Left ventricle myocardium inferior (tissue), 1 donor: ENCODE results near the gene ATXN7L1. TPM values are rescaled to one million over a fixed set of nuclear protein-coding genes. Genes with fewer than 3 reads are reported as not detected.
"Not testable (repeated sequence)": the region's sequence is repeated elsewhere in the genome, so short reads cannot be mapped to it uniquely, and the experiment has no call there.

Source experiments
- DNase-seq: peaks from one replicate; pipeline ENCODE4 v3.0.0-alpha.2; 2020
- H3K27ac ChIP-seq: fragments of 200-600 bp; replicated peaks from 2 replicates; pipeline ENCODE4 v1.8.0; 2021
- H3K27me3 ChIP-seq: fragments of 200-600 bp; 2 replicates; pipeline ENCODE4 v1.8.0; 2021; ENCODE audit warnings: low read depth
- H3K36me3 ChIP-seq: fragments of 200-600 bp; 2 replicates; pipeline ENCODE4 v1.8.0; 2021
- H3K4me1 ChIP-seq: fragments of 200-600 bp; 2 replicates; pipeline ENCODE4 v1.8.0; 2021
- H3K4me3 ChIP-seq: fragments of 200-600 bp; 2 replicates; pipeline ENCODE4 v1.8.0; 2021; ENCODE audit warnings: mild to moderate bottlenecking, moderate library complexity
- H3K9me3 ChIP-seq: fragments of 200-600 bp; replicated peaks from 2 replicates; pipeline ENCODE4 v1.8.0; 2021
- intact Hi-C: fragments of 100-400 bp; cut with micrococcal nuclease; formaldehyde crosslinking; loops from one replicate; pipeline ENCODE4 v1.11.0; 2022
- total RNA-seq: library from RNA; stranded (reverse); fragmentation: NEBNext Ultra II Directional; extraction: Animal tissue kit (Norgen Biotek cat#: 25700); gene quantifications from one replicate; pipeline ENCODE4 v1.2.1, GENCODE V29; 2021
- TF ChIP-seq, protein P1 (sequence below): fragments of 200-600 bp; IDR thresholded peaks from 2 replicates; pipeline ENCODE4 v1.8.0; 2021; ENCODE audit warnings: antibody characterized with exemption, mild to moderate bottlenecking, borderline replicate concordance
- donor health status: DM: no; HTN: yes; CAD: no; lungs with severe emphysema.

The ATXN7L1 gene
- total RNA-seq, 1 donor from 2014 or later, result 6.2 TPM

DNA sequence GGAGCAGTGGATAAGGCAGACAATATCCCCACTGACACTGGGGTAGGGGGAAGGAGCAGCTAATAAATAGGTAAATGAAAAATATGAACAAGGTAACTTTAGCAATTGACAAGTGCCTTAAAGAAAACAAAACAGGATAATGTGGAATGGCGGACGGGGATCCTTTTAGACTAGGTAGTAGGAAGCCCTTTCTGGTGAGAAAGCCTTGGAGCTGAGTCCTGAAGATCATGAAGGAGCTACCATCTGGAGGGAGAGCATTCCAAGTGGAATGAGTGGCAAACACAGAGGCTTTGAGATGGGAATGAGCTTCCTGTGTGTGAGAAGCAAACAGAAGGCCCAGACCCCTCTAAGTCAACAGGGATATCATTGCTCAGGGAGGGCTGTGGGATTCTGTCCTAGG is 16.0 kb upstream of the ATXN7L1 start:
- no peak for DNase-seq

DNA sequence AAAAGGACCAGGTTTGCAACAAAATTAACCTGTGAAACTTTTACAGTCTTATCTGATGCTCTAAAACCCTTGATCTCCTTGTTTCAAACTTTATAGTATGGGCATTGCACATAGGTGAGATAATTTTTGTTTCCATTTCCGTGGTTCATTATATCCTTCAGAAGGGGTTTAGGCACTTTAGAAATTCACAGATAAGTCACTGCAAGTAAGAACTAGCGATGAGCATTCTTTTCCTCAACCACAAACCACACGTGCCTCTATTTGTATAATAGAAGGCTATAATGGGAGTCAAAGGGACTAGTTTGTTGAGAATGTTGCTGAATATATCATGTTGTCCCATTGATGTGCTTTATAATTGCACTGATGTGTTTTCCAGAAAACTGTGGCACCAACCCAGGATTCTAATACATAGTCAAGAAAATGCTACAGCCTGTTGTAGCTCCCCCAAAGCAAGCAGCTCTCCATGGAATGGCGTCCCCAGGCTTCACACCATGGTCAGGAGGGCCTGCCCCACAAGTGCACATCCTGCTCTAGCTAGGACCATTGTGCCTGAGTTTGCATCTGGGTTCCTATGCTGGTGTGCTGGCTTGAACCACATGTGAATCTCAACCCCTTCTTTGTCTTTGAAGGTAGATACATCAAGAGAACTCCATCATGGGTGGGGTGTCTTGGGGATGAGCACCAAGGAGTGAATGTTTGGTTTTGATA is 14.0 kb upstream of the ATXN7L1 start:
- intact Hi-C loops, result no loop called here
- H3K4me3 ChIP-seq, result no peak overlapping the region
- H3K27me3 ChIP-seq, result no peaks in the 10 kb centered on the region
- H3K27ac ChIP-seq, result no peak overlapping the region
- no peaks in the 10 kb centered on the region for H3K36me3 ChIP-seq
- H3K4me1 ChIP-seq, result peaks cover 3% of the 10 kb centered on the region
- DNase-seq, result no peak
- no peaks in the 10 kb centered on the region for H3K9me3 ChIP-seq
- TF ChIP-seq, protein P1, sequence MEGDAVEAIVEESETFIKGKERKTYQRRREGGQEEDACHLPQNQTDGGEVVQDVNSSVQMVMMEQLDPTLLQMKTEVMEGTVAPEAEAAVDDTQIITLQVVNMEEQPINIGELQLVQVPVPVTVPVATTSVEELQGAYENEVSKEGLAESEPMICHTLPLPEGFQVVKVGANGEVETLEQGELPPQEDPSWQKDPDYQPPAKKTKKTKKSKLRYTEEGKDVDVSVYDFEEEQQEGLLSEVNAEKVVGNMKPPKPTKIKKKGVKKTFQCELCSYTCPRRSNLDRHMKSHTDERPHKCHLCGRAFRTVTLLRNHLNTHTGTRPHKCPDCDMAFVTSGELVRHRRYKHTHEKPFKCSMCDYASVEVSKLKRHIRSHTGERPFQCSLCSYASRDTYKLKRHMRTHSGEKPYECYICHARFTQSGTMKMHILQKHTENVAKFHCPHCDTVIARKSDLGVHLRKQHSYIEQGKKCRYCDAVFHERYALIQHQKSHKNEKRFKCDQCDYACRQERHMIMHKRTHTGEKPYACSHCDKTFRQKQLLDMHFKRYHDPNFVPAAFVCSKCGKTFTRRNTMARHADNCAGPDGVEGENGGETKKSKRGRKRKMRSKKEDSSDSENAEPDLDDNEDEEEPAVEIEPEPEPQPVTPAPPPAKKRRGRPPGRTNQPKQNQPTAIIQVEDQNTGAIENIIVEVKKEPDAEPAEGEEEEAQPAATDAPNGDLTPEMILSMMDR, result no peak

More for the DNA sequence above, 16.0 kb upstream of the ATXN7L1 start:
- H3K4me1 ChIP-seq, result no peaks in the 10 kb centered on the region
- no peaks in the 10 kb centered on the region for H3K36me3 ChIP-seq
- H3K27me3 ChIP-seq, result no peaks in the 10 kb centered on the region
- H3K9me3 ChIP-seq, result no peaks in the 10 kb centered on the region
- no peak overlapping the region for H3K4me3 ChIP-seq
- TF ChIP-seq, protein P1, result no peak
- H3K27ac ChIP-seq, result no peak overlapping the region
- intact Hi-C loops, result no loop called here

DNA sequence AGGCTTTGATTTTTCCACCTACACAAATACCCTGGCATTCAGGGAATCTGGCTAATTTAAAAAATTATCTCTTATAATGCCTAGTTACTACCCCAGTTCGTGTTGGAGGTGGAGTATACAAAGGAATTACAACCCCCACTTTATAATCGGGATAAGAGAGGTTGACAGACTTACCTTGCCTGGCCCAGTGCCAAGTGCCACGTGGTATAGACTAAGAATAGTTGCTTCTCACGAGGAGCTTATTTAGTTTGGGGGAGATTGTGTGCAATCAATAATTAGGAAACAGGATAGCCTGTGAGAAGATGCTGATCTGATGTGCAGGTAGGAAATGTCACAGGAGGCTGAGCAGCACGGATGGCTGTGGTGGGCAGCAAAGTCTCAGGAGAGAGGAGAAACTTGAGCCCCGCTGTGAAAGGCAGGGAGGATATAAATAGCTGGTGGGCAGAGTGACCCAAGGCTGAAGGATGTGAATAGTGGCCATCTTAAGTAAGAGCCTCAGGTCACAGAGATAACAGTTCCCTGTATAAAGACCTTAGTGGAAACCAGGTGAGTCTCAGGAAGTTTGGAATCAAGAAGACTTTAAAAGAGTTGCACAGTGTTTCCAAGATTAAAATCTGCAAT is 11.3 kb upstream of the ATXN7L1 start:
- no peak for DNase-seq
- no peaks in the 10 kb centered on the region for H3K36me3 ChIP-seq
- intact Hi-C loops, result no loop called here

DNA sequence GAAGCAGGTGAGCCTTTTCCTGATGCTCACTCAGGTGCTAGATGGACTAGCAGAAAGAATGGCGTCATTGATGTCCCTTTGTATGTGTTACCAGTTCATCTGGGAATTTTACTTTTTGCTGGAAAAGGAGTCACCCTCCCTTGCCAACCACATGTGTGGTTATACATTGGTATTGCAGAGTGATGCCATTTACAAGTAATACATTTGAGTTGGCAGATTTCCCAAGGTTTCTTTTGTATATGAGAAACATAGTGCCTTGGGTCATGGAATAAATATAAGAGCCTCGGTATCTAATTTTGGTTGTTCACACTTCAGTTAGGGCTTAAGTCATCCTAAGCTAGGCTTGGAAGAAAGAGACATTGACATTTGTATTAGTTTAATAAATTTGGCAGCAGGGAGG is 10.4 kb upstream of the ATXN7L1 start:
- H3K9me3 ChIP-seq, result no peaks in the 10 kb centered on the region
- peaks cover 8% of the 10 kb centered on the region for H3K4me1 ChIP-seq
- DNase-seq, result no peak
- TF ChIP-seq, protein P1, result no peak
- H3K4me3 ChIP-seq, result no peak overlapping the region
- H3K36me3 ChIP-seq, result no peaks in the 10 kb centered on the region
- H3K27ac ChIP-seq, result no peak overlapping the region
- no peaks in the 10 kb centered on the region for H3K27me3 ChIP-seq
- intact Hi-C loops, result no loop called here

More for the DNA sequence above, 11.3 kb upstream of the ATXN7L1 start:
- Histone ChIP-seq H3K4me1 (peaks cover 8% of the 10 kb centered on the region), H3K27ac (no peak overlapping the region), H3K4me3 (no peak overlapping the region), H3K27me3 (no peaks in the 10 kb centered on the region), H3K9me3 (no peaks in the 10 kb centered on the region)
- TF ChIP-seq, protein P1, result no peak

DNA sequence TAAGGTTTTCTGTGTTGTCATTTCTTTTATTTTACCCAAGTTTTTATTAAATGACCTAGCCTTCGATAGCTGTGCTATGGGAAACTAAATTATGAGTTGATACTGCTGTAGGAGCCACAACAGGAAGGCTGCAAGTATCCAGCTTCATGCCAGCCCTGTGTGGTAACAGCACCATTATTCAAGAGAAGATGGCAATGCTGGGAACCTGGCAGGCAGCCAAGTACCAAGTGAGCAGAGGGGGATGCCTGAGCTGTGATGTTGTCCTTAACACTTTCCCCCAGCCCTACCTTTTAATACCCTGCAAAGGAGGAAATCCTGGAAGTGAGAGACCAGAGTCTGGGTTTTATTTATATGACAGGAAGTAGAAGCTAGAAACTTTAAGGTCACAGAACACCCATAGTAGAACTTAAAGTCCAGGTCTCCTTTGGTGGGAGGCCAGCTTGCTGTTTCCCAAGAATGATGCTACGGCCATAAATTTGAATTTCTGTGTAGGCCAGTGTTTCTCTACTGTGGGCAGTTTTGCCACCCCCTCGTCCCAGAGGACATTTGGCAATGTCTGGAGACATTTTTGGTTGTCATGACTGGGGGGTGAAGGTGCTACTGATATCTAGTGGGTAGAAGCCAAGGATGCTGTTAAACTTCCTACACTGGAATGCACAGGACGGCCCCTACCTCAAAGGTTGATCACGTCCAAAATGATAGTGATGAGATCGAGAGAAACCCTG is 9.2 kb upstream of the ATXN7L1 start:
- DNase-seq, result no peak
- intact Hi-C loops, result no loop called here
- TF ChIP-seq, protein P1, result no peak

DNA sequence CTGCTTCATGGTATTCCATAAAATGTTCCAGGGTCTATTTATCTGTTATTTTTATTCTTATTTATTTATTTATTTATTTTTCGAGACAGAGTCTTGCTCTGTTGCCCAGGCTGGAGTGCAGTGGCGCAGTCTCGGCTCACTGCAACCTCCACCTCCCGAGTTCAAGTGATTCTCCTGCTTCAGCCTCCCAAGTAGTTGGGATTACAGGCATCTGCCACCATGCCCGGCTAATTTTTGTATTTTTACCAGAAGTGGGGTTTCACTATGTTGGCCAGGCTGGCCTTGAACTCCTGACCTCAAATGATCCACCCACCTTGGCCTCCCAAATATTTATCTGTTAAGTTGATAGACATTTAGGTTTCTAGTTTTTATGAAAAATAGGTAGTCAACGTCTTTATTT is 6.8 kb upstream of the ATXN7L1 start:
- H3K9me3 ChIP-seq, intact Hi-C loops: not testable (repeated sequence)
- H3K4me1 ChIP-seq, result peaks cover 22% of the 10 kb centered on the region

More for the DNA sequence above, 9.2 kb upstream of the ATXN7L1 start:
- Histone ChIP-seq H3K36me3 (no peaks in the 10 kb centered on the region), H3K4me3 (no peak overlapping the region), H3K4me1 (peaks cover 17% of the 10 kb centered on the region), H3K9me3 (no peaks in the 10 kb centered on the region), H3K27me3 (no peaks in the 10 kb centered on the region), H3K27ac (no peak overlapping the region)

More for the DNA sequence above, 6.8 kb upstream of the ATXN7L1 start:
- not testable (repeated sequence) for DNase-seq, H3K27ac ChIP-seq, H3K4me3 ChIP-seq, H3K36me3 ChIP-seq, H3K27me3 ChIP-seq
